Hippocampal formation (tissue), 2 donors: Measurements from ENCODE around the gene SLC29A1.
"Not testable (repeated sequence)": the region's sequence is repeated elsewhere in the genome, so short reads cannot be mapped to it uniquely, and the experiment has no call there.

Experiments used
- DNase-seq, 2 donors: peaks; one replicate each; lab custom pipeline; 2025; lab: John Stamatoyannopoulos, UW

The SLC29A1 gene

DNA sequence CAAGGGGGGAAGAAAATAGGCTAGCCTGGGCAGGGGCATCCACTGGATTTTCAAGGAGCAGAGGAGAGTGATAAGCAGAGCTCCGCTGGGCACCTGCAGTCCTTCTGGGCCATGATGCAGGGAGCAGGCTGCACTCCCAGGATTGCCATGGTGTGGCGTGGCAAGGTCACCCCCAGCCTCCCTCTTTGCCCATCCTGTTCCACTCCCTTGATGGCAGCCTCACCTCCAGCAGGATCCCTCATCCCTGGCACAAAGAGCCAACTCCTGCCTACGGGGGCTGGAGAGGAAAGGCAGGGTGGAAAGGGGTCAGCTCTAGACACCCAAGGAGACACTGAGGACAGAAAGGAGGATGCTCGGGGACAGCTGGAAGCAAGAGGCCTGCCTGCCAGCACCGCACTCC lies 29.1 kb upstream of the SLC29A1 start:
- no peak for DNase-seq

DNA sequence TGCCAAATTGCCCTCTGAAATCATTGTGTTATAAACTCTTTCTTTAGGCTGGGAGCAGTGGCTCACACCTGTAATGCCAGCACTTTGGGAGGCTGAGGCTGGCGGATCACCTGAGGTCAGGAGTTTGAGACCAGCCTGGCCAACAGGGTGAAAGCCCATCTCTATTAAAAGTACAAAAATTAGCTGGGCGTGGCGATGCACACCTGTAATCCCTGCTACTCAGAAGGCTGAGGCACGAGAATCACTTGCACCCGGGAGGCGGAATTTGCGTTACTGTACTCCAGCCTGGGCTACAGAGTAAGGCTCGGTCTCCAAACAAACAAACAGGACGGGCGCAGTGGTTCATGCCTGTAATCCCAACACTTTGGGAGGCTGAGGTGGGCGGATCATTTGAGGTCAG lies 27.0 kb upstream of the SLC29A1 start:
- not testable (repeated sequence) for DNase-seq

DNA sequence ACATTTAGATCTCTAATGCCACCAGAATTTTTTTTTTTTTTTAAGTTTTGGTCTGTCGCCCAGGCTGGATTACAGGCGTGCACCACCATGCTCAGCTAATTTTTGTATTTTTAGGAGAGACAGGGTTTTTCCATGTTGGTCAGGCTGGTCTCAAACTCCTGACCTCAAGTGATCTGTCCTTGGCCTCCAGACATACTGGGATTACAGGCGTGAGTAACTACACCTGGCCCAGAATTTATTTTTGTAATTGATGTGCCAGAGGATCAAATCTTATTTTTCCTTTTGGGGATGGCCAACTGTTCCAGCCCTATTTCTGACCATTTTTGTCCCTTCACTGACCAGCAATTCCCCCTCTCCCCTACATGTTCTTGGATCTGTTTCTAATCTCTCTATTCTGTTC lies 24.7 kb upstream of the SLC29A1 start:
- DNase-seq = no peak

DNA sequence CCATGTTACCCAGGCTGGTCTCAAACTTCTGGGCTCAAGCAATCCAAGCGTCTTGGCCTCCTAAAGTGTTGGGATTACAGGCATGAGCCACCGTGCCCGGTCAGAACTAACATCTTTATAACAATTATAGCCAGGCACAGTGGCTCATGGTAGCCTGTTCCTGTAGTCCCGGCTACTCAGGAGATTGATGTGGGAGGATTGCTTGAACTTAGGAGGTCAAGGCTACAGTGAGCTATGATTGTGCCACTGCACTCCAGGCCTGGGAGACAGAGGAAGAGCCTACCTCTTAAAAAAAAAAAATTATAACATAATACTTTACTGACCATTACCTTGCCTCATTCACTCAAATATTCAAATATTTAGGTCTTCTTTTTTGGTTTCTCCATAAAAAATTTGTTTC lies 23.5 kb upstream of the SLC29A1 start:
- no peak for DNase-seq

DNA sequence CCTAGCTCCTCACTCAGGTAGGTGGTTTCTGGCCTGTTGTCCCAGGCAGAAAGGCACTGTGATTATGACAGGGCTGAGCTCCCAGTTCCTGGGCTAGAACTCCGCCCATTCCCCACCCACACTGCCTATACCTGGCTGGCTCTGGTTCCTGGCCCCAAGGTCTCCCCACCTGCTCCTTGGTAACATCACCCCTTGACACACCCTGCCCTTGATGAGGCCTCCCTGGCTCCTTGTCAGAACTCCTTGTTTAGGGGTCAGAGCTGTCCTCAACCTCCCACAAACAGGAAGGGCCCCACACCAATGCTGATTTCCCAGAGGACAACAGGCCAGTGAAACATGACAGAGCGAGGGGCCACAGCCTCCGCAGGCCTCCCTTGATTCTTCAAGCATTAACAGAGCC lies 22.2 kb upstream of the SLC29A1 start:
- no peak for DNase-seq

DNA sequence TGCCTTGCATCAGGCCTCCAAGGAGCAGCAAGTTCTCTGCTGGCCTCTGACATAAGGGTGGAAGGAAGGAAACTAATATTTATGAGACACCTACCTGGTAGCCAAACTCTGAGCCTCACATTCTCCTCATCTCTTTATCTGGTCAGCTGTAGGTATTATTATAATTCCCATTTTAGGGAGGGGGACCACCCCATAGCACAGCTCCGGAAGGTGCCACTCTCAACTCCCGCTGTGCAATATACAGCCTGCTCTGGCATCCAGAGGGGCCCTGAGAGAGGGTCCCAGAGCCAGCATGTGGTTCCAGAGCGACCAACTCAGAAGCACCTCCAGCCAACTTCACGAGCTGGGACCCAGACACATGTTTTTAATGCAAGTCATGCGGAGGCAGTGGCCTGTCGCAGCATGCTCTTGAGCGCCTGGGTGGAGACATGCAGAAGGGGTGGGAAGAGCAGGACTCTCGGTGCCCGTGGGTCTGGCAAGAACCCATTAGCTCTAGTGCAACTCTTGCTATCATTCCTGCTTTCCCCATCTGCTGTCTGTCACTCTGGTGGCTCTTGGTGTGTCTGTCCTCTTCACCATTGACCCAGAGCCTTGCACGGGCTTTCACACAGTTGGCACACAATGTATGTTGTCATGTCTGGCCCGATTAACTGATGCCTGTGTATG lies 21.6 kb upstream of the SLC29A1 start:
- DNase-seq = no peak

DNA sequence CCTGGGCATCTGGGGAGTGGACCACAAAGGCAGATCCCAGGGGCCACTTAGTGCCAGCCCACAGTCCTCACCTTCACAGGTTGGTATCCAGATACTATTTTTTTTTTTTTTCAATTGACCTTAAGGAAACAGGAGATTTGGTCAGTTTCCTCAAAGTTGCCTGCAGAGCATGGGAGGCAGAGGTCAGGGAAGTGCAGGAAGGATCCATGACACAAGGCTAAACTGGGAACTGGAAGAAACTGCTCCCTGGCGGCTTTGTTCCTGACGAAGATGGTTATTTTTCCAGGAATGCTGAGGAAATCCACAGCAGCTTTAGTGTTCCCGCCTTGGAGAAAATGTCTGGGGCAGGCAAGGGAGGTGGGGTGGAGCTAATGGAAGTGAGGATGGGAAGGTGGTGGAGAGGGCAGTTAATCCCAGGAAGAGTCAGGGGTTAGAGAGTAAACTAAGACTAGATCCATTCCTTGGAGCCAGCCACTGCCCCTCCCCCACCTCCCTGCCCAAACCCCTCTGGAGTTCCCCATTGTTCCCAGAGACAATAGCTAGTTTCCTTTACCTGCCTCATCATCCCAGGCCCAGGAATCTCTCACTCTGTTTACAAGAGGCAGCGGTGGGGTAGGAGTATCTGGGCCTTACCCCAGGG lies 20.9 kb upstream of the SLC29A1 start:
- DNase-seq = no peak

DNA sequence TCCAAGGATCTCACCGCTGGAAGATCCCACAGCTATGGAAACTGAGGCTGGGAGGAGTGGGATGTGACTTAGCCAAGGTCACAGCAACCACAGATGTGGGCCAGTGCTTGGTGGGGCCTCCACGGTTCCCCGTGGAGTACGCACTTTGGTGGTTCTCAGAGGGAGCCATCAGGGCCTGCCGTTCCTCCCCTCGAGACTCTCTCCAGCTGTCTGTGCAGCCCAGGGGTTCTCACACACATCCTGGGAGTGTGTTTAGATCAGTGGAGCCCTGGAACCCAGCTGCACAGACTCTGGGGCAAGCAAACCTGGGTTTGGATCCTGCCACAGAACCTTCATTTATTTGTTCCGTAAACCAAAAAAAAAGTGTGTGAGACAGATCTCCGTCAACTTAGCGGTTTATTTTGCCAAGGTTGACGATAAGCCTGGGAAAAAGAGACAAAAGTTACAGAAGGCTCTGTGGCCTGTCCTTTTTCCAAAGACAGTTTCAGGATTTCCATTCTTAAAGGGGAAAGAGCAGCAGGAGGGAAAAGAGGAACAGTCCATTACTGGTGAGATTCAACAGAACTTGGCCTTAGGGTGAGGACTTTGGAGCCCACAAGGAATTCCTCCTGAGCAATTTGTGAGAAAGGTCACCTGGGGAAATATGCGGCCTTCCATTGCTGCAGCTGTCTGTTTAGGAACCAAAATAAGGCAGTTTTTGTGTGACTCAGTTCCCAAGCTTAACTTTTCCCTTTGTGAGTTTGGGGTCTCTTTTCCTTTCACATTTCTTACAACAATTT lies 20.2 kb upstream of the SLC29A1 start:
- no peak for DNase-seq

DNA sequence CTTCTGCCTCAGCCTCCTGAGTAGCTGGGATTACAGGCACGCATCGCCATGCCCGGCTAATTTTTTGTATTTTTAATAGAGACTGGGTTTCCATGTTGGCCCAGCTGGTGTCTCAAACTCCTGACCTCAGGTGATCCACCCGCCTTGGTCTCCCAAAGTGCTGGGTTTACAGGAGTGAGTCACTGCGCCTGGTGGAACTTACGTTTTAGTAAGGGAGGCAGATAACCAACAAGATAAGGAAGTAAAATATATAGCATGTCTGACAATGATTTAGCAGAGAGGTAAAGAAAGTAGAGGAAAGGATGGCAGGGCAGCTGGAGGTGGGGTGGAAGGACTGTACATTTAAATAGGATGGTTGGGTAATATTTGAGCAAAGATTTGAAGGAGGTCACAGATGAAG lies 19.4 kb upstream of the SLC29A1 start:
- no peak for DNase-seq

DNA sequence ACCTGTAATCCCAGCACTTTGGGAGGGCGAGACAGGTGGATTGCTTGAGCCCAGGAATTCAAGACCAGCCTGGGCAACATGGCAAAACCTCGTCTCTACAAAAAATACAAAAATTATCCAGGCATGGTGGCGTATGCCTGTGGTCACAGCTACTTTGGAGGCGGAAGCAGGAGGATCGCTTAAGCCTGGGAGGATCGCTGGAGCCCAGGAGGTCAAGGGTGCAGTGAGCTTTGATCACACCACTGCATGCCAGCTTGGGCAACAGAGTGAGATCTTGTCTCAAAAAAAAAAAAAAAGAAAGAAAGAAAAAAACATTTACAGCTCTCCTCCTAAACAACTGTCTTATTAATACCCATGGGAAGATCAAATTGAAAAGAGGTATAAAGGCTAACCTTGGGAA lies 15.4 kb upstream of the SLC29A1 start:
- no peak for DNase-seq

DNA sequence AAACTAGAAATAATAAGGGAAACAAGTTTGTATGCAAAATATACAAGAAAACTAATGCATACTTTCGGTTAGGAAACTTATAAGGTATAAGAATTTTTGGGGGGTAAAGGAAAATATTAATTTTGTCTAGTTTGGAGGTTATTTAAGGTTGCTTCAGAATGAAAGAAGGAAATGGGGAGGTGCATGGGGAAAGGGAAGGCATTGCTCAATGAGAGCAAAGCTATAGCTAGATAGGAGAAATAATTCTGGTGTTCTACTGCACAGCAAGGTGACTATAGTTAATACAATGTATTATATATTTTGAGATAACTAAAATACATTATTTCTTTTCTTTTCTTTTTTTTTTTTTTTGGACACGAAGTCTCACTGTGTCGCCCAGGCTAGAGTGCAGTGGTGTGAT lies 12.1 kb upstream of the SLC29A1 start:
- no peak for DNase-seq

DNA sequence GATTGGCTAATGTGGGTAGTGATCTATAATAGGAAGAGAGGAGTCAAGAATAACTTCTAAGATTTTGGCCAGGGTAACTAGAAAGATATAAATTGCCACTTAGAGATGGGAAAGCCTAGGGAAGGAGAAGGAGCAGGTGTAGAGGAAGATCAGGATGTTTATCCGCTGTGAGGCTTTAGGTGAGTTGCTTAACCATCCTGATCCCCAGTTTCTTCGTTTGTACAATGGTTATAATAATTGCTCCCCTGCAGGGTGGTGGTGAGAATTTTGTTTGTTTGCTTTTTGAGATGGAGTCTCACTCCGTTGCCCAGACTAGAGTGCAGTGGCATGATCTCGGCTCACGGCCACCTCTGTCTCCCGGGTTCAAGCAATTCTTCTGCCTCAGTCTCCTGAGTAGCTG lies 9.1 kb upstream of the SLC29A1 start:
- DNase-seq = no peak

DNA sequence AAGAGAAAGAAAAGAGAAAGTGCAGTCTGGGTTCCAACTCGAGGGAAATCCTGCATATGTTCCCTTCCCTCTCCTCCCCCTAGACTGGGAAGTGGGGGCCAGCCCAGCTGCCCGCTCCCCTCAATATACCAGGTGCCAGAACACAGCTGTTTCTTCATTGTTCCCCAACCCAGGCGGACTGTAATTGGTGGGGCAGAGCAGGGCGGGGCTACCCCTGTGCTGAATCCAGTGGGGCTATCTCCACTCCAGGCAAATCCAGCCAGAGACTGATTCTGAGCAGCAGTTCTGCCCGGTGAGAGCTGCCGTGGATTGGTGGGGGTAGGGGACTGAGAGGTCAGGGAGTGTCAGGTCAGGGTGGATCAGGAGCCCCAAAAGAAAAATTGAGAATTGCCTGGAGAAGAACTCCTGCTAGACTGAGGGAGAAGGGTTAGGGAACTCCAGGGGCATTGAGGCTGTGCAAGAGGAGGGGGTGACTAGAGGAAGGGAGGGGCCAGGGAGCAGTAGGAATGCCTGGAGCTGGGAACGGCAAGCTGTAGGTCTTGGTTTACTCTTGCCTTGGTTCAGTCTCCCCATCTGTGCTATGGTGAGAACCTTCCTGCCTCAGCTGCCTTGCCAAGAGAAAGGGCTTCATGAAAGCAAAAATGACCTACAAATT lies 6.6 kb upstream of the SLC29A1 start, which contains the start of gene MYMX:
TSS of gene MYMX (plus strand) at position 250 of the 655 bp plus-strand sequence. CDS start 546 bp downstream, outside the sequence.
- DNase-seq = no peak

DNA sequence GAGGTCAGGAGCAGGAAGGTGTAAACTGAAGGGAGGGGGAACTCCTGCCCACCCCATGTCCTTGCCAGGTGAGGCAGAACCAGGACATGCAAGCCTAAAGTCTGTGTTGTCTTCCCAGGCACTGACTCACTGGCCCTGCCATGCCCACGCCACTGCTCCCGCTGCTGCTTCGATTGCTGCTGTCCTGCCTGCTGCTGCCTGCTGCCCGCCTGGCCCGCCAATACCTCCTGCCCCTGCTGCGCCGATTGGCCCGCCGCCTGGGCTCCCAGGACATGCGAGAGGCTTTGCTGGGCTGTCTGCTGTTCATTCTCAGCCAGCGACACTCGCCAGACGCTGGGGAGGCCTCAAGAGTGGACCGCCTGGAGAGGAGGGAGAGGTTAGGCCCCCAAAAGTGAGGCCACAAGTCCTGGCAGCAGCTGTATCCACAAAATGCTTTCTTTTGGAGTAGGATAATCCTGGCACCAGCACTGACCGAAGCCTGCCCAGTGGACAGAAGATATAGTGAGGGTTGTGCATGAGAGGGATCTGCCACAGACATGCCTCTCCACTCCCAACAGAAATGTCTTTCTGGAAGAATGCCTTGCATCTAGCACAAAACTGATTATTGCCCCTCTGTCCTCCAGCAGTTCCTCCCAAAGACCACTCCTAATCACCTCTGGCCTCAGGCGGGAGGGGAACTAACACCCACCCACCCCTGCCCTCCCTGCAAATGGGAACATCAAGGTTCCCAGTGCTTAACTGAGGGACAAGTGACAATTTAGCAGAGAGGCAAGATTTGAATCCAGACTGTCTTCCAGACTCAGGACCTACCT lies 5.9 kb upstream of the SLC29A1 start:
- peak in 1 of 2 donors; percentile 58 for DNase-seq

DNA sequence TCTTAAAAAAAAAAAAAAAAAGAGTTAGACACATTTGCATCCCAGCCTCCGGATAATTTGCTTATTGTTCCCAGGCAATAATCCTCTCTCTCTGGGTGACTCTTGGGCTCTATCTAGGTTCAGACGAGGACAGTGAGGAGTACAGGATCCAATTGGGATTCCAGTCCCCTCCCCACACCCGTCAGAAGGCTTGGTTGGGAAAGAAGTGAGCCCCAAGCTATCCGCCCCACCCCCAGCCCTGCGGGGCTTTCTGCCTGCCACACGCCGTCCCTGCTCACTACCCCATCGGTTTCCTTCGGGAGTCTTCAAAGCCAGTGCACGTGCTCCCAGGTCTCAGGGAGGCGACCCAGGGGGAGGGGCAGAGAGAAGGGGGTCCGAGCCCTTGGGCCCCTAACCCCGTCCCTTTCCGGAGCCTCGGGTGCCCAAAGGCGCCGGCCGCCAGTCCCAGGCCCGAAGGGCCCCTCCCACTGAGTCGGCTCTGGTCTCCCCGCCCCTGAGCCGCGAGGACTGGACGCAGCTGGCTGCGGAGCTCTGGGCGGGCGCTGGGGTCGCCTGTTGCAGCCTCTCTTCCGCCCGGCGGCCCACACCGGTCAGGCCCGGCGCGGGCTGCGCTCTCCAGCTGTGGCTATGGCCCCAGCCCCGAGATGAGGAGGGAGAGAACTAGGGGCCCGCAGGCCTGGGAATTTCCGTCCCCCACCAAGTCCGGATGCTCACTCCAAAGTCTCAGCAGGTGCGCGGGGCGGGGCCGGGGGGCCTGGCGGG lies 4.2 kb upstream of the SLC29A1 start:
- DNase-seq = peak in 1 of 2 donors; percentile 54

DNA sequence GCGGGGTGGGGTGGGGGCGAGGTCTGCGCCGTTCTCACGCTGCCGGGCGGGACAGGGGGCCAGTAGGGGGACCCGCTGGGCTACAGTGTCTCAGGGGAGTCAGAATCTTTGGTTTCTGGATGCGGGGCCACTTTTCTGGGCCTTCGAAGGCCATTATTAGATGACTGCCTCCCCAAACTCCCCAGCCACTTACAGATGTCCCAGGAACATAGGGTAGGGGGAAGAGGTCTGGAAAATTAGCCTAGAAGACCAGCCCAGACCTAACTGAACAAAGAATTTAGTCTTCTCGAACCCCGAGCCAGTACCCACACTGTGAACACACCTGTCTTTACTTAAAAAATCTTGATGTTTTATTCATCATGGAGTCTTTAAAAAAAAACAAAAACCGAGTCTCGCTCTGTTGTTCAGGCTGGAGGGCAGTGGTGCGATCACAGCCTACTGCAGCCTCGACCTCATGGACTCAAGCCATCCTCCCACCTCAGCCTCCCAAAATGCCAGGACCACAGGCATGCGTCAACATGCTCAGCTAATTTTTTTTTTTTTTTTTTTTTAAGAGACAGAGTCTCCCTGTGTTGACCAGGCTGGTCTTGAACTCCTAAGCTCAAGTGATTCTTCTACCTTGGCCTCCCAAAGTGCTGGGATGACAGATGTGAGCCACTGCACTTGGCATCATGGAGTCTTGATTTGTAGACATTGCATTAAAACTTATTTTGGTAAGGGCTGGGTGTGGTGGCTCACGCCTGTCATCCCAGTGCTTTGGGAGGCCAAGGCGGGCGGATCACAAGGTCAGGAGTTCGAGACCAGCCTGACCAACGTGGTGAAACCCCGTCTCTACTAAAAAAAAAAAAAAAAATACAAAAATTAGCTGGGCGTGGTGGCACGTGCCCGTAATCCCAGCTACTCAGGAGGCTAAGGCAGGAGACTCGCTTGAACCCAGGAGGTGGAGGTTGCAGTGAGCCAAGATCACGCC lies 3.3 kb upstream of the SLC29A1 start:
- no peak for DNase-seq

DNA sequence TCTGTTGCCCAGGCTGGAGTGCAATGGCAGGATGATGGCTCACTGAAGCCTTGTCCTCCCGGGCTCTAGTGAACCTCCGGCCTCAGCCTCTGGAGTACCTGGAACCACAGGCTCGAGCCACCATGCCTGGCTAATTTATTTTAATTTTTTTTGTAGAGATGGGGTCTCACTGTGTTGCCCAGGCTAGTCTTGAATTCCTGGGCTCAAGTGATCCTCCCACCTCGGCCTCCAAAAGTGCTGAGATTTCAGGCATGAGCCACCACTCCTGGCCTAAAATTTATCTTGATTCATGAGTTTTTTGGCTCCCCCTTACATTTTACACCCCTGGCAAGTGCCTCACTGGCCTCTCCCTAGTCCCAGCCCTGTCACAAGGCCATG lies 2.5 kb upstream of the SLC29A1 start:
- no peak for DNase-seq

DNA sequence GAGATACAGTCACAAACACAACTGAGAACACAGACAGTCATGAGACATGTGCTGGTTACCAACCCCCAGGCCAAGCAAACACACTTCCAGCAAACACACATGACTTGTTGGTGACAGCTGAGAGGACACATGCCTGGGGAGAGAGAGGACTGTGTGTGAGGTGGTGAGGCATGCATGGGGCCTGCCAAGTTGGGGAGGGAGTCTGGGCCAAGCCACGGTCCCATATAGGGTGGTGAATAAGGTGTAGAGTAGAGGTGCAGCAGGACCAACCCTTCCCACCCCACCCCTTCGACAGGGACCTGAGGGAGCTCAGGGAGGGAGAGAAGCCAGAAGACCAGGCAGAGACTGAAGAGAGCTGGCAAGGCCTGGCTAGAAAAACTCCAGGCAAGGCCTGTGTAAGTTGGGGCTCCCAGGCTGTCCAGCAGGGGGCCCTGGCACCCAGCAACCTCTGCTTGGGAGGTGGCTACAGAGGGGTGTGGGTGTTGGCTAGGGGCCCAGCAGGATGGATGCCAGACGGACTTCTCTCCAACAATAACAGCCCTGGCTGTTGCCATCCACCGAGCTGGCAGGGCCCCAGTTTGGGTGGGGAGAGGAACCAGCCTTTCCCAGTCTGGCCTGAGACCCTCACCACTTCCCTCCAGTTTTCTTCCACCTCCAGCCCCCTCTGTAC lies 2.0 kb upstream of the SLC29A1 start:
- DNase-seq = peak; percentile 40 to 70

DNA sequence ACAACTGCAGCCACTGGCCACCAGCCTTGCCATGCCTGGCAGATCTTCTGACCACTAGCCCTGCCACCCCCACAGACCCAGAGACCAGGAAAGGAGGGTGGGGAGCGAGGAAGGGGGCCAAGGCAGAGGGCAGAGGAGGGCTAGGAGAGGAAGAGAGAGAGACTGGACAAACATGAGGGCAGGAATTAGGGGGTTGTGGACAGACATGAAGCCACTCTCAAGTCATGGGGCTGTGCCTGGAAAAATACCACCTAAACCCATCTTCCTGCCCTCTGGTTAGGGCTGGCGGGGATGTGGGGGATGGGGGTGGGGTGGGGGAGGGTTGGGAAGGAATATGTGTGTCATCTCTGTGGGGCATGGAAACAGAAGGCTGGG lies 1.4 kb upstream of the SLC29A1 start:
- DNase-seq = no peak
